Neutrophil (primary cell): ENCODE results near the gene TMEM9.

Source experiments
- H3K27ac ChIP-seq: fragments of 200-600 bp; sonication (generic); 2 replicates; pipeline ENCODE4 v1.5.1; 2016; ENCODE audit warnings: mild to moderate bottlenecking, moderate library complexity
- H3K27me3 ChIP-seq: fragments of 200-600 bp; sonication (generic); 2 replicates; pipeline ENCODE4 v1.6.0; 2016; ENCODE audit warnings: mild to moderate bottlenecking
- H3K36me3 ChIP-seq: fragments of 200-600 bp; sonication (generic); 2 replicates; pipeline ENCODE4 v1.5.1; 2017
- H3K4me1 ChIP-seq, 2 experiments: fragments of 200-600 bp in 1 of 2; sonication (generic) in 1 of 2; 1 replicate in 1 of 2; 2 replicates in 1 of 2; pipeline versions ENCODE4 v1.5.1 to v1.6.1; 2013 to 2016; ENCODE audit warnings: low read depth in 1 of 2, low read length in 1 of 2, mild to moderate bottlenecking in 1 of 2, moderate library complexity in 1 of 2; ENCODE audit not compliant: control insufficient read depth in 1 of 2, insufficient read depth in 1 of 2
- H3K4me3 ChIP-seq, 2 experiments: fragments of 200-600 bp in 1 of 2; sonication (generic) in 1 of 2; 1 replicate in 1 of 2; 2 replicates in 1 of 2; pipeline ENCODE4 v1.5.1; 2013 to 2016; ENCODE audit warnings: low read depth in 1 of 2, low read length in 1 of 2, mild to moderate bottlenecking in 1 of 2, moderate library complexity in 1 of 2
- H3K9me3 ChIP-seq: fragments of 200-600 bp; sonication (generic); 2 replicates; pipeline ENCODE4 v1.5.1; 2016
- TF ChIP-seq, protein P1 (sequence below): fragments of 200-600 bp; sonication (generic); IDR thresholded peaks from 2 replicates; pipeline ENCODE4 v1.5.1; 2016; ENCODE audit warnings: antibody characterized with exemption

The TMEM9 gene

DNA sequence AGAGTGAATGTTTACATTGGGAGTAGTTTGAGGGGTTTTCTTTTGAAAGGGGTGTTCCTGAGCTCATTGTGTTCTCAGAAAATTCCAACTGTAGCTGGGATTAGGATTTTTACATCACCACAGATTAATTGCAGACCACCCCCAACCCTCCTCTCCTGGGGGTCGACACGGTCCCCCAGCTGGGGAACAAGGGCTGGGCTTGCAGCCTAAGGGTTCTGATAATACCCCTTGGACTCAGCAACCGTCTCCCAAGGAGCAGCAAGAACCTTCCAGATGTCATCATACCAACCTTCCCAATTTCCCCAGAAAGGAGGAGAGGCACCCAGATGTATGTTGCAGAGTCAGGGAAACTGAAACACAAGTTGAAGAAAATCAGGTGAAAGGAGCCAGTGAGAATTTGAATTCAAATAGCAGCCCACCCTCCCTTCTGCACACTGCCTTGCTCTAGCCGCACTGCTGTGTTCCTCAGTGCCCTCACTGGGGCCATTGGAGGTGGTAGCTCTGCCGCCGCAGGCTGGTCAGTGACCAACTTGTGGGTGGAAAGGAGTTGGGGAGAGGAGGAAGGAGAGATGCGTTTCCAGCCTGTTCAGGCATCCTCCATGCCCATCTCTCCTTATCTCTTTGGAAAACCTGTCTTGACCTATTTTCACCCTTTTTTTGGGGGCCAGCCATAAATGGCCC is 21.7 kb upstream of the TMEM9 start:
- Histone ChIP-seq H3K4me3 (no peak overlapping the region), H3K27me3 (peaks cover 19% of the 10 kb centered on the region), H3K4me1 (peaks cover 7 to 8% of the 10 kb centered on the region in 2 experiments), H3K9me3 (no peaks in the 10 kb centered on the region), H3K27ac (no peak overlapping the region), H3K36me3 (no peaks in the 10 kb centered on the region)
- TF ChIP-seq, protein P1, sequence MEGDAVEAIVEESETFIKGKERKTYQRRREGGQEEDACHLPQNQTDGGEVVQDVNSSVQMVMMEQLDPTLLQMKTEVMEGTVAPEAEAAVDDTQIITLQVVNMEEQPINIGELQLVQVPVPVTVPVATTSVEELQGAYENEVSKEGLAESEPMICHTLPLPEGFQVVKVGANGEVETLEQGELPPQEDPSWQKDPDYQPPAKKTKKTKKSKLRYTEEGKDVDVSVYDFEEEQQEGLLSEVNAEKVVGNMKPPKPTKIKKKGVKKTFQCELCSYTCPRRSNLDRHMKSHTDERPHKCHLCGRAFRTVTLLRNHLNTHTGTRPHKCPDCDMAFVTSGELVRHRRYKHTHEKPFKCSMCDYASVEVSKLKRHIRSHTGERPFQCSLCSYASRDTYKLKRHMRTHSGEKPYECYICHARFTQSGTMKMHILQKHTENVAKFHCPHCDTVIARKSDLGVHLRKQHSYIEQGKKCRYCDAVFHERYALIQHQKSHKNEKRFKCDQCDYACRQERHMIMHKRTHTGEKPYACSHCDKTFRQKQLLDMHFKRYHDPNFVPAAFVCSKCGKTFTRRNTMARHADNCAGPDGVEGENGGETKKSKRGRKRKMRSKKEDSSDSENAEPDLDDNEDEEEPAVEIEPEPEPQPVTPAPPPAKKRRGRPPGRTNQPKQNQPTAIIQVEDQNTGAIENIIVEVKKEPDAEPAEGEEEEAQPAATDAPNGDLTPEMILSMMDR, result no peak

DNA sequence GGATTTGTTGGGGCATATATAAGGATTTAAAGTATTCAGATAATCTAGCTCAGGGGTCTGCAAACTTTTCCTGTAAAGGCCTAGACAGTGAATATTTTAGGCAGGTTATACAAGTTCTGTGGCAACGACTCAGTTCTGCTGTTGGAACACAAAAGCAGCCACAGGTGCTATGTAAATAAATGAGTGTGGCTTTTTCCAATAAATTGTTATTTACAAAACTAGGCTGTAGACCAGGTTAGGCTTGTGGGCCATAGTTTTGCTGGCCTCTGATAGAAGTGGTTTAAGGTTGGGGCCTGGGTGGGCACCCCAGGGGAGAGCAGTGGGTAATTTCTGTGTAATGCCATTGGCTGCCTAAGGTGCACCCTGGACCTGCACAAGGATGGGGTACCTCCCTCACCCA is 19.5 kb upstream of the TMEM9 start:
- TF ChIP-seq, protein P1, result no peak
- Histone ChIP-seq H3K27ac (no peak overlapping the region), H3K4me3 (no peak overlapping the region), H3K4me1 (peaks cover 11 to 13% of the 10 kb centered on the region in 2 experiments), H3K9me3 (no peaks in the 10 kb centered on the region), H3K27me3 (peaks cover 28% of the 10 kb centered on the region), H3K36me3 (no peaks in the 10 kb centered on the region)

GRCh38 chr1:201172999-201173610 is 18.8 kb upstream of the TMEM9 start:
- no peak overlapping the region for H3K27ac ChIP-seq
- no peaks in the 10 kb centered on the region for H3K36me3 ChIP-seq
- TF ChIP-seq, protein P1, result no peak
- peaks cover 11 to 13% of the 10 kb centered on the region in 2 experiments for H3K4me1 ChIP-seq
- H3K9me3 ChIP-seq, result no peaks in the 10 kb centered on the region
- H3K27me3 ChIP-seq, result peaks cover 28% of the 10 kb centered on the region
- H3K4me3 ChIP-seq, result no peak overlapping the region

DNA sequence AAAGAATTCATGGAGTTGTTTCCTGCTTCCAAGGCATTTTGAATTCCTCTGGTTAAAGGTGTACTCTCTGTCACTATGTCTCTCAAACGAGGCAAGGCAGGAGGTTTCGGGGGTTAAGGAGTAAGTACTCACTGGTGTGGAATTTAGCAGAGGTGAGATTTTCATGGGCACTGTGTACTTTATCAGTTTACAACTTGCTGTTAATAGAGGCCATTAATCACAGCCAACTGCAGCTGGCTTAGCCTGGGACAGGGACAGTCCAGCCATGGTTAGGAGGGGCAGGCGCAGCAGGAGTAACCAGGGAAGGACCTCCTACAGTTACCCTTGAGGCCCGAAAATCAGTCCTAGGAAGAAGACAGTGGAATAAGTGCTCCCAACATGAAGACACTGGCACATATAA is 18.1 kb upstream of the TMEM9 start:
- Histone ChIP-seq H3K27me3 (peaks cover 28% of the 10 kb centered on the region), H3K36me3 (no peaks in the 10 kb centered on the region), H3K4me3 (no peak overlapping the region), H3K4me1 (peaks cover 11 to 13% of the 10 kb centered on the region in 2 experiments), H3K27ac (no peak overlapping the region), H3K9me3 (no peaks in the 10 kb centered on the region)
- TF ChIP-seq, protein P1, result no peak

DNA sequence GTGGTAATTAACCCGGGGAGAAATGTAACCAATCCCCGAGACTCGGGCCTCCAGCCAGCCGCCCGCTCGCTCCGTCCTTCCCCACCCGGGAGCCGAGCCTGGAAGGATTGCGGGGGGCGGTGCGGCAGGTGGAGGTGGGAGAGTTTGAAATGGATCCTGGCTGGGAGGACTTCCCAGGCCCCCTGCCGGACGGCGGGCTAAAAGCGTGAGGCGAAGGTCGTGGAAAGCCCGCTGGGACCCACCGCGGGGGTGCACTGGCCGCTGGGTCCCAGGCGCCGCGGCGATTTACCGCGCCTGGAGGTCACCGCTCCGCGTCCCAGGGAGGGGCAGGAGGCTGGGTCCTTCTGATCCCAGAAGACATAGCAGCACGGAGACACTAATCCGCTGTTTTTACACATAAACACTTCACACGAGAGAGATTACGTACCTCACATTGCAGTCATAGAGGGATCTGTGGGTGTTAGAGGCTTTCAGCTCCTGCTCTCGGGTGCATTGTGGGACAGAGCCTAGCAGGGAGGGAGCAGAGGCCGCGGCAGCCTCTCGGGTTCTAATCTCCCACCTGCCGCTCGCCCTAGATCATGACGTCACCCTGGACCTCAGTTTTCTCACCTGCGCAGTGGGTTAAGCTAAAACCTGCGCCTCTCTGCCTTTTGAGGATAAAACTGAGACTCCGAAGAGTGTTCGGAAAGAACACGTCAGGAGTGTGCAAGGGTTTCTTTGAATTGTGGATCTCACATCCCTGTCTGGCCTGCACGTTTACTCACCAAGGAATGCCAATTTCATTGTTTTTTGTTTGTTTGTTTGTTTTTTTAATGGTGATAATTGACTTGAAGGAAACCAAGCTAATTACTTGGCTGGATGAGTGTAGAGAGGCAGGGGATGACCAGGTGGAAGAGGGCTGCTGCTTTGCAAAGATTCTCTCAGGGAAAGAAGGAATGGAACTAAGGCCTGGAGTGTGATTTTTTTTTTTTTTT is 17.1 kb upstream of the TMEM9 start:
- peaks cover 28% of the 10 kb centered on the region for H3K27me3 ChIP-seq
- H3K9me3 ChIP-seq, result no peaks in the 10 kb centered on the region
- H3K27ac ChIP-seq, result no peak overlapping the region
- peaks cover 11 to 13% of the 10 kb centered on the region in 2 experiments for H3K4me1 ChIP-seq
- no peaks in the 10 kb centered on the region for H3K36me3 ChIP-seq
- TF ChIP-seq, protein P1, result no peak
- peak overlapping the region; percentile 58 to 73 for H3K4me3 ChIP-seq
